ENCODE results near the gene CSNK1G3.

CSNK1G3 gene

GRCh38 chr5:123639244-123639643 lies 127.3 kb downstream of the CSNK1G3 start:
- no peak for DNase-seq (ENCODE audit: low read depth)
- TF ChIP-seq CTCF (conservative IDR thresholded peaks at IDR 0.05; ENCODE audit: low read length): no peak
- H3K4me3 ChIP-seq (ENCODE audit: low read length): no peak overlapping the region

GRCh38 chr5:123645024-123645603 lies 133.1 kb downstream of the CSNK1G3 start:
- H3K4me3 ChIP-seq (ENCODE audit: low read length): no peak overlapping the region
- TF ChIP-seq CTCF (conservative IDR thresholded peaks at IDR 0.05; ENCODE audit: low read length): no peak
- DNase-seq (ENCODE audit: low read depth): no peak

GRCh38 chr5:123647066-123647465 lies 135.1 kb downstream of the CSNK1G3 start:
- no peak for DNase-seq (ENCODE audit: low read depth)
- no peak for TF ChIP-seq CTCF (conservative IDR thresholded peaks at IDR 0.05; ENCODE audit: low read length)
- no peak overlapping the region for H3K4me3 ChIP-seq (ENCODE audit: low read length)

DNA sequence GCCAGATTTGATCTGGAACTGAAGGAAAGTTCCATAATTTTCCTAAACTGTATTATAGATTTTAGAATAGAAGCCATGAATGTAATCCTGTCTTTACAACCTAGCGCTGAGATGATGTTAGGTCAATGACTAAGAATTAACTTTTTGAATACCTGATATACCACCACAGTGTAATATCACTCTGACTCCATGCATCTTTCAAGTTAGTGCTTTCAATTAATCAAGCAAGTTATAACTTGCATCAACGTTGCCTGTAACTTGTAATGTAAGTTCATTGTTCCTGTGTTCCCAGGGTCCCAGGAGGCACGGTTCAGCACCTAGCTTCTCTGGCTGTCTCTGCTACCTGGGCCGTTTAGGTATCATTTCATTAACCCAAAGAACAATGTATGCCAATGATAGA lies 139.3 kb downstream of the CSNK1G3 start:
- H3K4me3 ChIP-seq (ENCODE audit: low read length): no peak overlapping the region
- no peak for TF ChIP-seq CTCF (conservative IDR thresholded peaks at IDR 0.05; ENCODE audit: low read length)
- no peak for DNase-seq (ENCODE audit: low read depth)

DNA sequence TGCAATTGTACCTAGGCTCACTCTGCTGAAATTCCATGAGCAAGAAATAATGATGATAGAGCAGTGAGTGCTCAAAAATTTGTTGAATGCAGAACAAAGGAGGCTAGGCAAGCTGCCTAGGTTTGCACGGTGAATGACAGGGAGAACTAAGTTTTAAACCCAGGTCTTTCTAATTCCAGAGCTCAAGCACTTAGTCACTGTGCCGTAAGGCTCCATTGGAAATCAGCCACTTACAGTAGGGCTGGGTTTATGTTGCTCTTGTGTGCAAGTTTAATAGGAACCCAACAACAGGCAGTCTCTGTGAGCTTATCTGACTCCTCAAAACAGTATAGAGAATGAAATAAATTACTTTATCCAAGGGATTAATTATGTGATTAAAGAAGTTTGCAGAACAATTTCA lies 147.0 kb downstream of the CSNK1G3 start:
- no peak for DNase-seq (ENCODE audit: low read depth)
- H3K4me3 ChIP-seq (ENCODE audit: low read length): no peak overlapping the region
- no peak for TF ChIP-seq CTCF (conservative IDR thresholded peaks at IDR 0.05; ENCODE audit: low read length)

- no peak for DNase-seq (ENCODE audit: low read depth)
- TF ChIP-seq CTCF (conservative IDR thresholded peaks at IDR 0.05; ENCODE audit: low read length): no peak
- no peak overlapping the region for H3K4me3 ChIP-seq (ENCODE audit: low read length)
Measured at GRCh38 chr5:123659495-123659894, 147.5 kb downstream of the CSNK1G3 start.

GRCh38 chr5:123664961-123665360 lies 153.0 kb downstream of the CSNK1G3 start:
- no peak for TF ChIP-seq CTCF (conservative IDR thresholded peaks at IDR 0.05; ENCODE audit: low read length)
- no peak for DNase-seq (ENCODE audit: low read depth)
- no peak overlapping the region for H3K4me3 ChIP-seq (ENCODE audit: low read length)
